ENCODE data around the gene PEAK1.

DNA sequence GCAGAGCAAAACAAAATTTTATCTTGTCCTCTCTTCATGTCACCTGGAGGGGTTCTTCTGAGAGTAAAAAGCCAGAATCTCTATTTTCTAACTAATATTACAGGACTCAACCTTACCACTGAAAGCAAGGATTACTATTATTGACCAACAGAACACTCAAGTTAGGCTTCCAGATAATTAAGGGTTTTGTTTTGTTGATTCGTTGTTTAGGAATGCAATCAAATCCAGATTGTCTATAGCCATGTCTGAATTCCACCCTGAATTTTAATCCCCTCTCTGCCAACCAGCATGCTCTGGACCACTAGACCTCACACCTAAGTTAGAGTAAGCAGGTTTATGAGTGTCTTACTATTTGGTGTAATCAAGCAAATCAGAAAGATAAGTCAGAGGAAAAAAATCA, 90.7 kb downstream of the PEAK1 start:
- no peak for TF ChIP-seq ETV5 (CRISPR knock-in tag; IDR thresholded peaks at IDR 0.05; ENCODE audit: low read depth)
- TF ChIP-seq NRF1 (conservative IDR thresholded peaks at IDR 0.05 in 1 of 2, IDR thresholded peaks at IDR 0.05 in 1 of 2) = no peak
- TF ChIP-seq, protein P1, sequence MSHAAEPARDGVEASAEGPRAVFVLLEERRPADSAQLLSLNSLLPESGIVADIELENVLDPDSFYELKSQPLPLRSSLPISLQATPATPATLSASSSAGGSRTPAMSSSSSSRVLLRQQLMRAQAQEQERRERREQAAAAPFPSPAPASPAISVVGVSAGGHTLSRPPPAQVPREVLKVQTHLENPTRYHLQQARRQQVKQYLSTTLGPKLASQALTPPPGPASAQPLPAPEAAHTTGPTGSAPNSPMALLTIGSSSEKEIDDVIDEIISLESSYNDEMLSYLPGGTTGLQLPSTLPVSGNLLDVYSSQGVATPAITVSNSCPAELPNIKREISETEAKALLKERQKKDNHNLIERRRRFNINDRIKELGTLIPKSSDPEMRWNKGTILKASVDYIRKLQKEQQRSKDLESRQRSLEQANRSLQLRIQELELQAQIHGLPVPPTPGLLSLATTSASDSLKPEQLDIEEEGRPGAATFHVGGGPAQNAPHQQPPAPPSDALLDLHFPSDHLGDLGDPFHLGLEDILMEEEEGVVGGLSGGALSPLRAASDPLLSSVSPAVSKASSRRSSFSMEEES (CRISPR knock-in tag; IDR thresholded peaks at IDR 0.05) = no peak
- TF ChIP-seq ZNF76 (CRISPR knock-in tag; IDR thresholded peaks at IDR 0.05; ENCODE audit: borderline replicate concordance) = no peak
- no peak for TF ChIP-seq SPI1 (IDR thresholded peaks at IDR 0.05; ENCODE audit: borderline replicate concordance, low read depth, low read length)
- TF ChIP-seq, protein P2, sequence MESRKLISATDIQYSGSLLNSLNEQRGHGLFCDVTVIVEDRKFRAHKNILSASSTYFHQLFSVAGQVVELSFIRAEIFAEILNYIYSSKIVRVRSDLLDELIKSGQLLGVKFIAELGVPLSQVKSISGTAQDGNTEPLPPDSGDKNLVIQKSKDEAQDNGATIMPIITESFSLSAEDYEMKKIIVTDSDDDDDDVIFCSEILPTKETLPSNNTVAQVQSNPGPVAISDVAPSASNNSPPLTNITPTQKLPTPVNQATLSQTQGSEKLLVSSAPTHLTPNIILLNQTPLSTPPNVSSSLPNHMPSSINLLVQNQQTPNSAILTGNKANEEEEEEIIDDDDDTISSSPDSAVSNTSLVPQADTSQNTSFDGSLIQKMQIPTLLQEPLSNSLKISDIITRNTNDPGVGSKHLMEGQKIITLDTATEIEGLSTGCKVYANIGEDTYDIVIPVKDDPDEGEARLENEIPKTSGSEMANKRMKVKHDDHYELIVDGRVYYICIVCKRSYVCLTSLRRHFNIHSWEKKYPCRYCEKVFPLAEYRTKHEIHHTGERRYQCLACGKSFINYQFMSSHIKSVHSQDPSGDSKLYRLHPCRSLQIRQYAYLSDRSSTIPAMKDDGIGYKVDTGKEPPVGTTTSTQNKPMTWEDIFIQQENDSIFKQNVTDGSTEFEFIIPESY (CRISPR knock-in tag; IDR thresholded peaks at IDR 0.05) = no peak
- no peak for TF ChIP-seq MTA3 (IDR thresholded peaks at IDR 0.05; ENCODE audit: borderline replicate concordance)
- TF ChIP-seq ZNF184 (CRISPR knock-in tag; IDR thresholded peaks at IDR 0.05) = no peak
- TF ChIP-seq JUND (IDR thresholded peaks at IDR 0.05; ENCODE audit: borderline replicate concordance, low read depth, low read length) = no peak
- TF ChIP-seq JUND (tag; IDR thresholded peaks at IDR 0.05; ENCODE audit: borderline replicate concordance, low read depth, low read length) = no peak
- TF ChIP-seq TAF1 (IDR thresholded peaks at IDR 0.05; ENCODE audit: control insufficient read depth, extremely low read depth, insufficient read depth, low read length, severe bottlenecking) = no peak
- TF ChIP-seq, protein P3, sequence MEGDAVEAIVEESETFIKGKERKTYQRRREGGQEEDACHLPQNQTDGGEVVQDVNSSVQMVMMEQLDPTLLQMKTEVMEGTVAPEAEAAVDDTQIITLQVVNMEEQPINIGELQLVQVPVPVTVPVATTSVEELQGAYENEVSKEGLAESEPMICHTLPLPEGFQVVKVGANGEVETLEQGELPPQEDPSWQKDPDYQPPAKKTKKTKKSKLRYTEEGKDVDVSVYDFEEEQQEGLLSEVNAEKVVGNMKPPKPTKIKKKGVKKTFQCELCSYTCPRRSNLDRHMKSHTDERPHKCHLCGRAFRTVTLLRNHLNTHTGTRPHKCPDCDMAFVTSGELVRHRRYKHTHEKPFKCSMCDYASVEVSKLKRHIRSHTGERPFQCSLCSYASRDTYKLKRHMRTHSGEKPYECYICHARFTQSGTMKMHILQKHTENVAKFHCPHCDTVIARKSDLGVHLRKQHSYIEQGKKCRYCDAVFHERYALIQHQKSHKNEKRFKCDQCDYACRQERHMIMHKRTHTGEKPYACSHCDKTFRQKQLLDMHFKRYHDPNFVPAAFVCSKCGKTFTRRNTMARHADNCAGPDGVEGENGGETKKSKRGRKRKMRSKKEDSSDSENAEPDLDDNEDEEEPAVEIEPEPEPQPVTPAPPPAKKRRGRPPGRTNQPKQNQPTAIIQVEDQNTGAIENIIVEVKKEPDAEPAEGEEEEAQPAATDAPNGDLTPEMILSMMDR (IDR thresholded peaks at IDR 0.05 in 2 of 3, conservative IDR thresholded peaks at IDR 0.05 in 1 of 3; ENCODE audit: insufficient read depth in 2 of 3, low read depth in 1 of 3, low read length in 3 of 3) = no peak
- no peak for TF ChIP-seq SMARCB1 (IDR thresholded peaks at IDR 0.05; ENCODE audit: insufficient read length, low read depth)
- TF ChIP-seq, protein P4, sequence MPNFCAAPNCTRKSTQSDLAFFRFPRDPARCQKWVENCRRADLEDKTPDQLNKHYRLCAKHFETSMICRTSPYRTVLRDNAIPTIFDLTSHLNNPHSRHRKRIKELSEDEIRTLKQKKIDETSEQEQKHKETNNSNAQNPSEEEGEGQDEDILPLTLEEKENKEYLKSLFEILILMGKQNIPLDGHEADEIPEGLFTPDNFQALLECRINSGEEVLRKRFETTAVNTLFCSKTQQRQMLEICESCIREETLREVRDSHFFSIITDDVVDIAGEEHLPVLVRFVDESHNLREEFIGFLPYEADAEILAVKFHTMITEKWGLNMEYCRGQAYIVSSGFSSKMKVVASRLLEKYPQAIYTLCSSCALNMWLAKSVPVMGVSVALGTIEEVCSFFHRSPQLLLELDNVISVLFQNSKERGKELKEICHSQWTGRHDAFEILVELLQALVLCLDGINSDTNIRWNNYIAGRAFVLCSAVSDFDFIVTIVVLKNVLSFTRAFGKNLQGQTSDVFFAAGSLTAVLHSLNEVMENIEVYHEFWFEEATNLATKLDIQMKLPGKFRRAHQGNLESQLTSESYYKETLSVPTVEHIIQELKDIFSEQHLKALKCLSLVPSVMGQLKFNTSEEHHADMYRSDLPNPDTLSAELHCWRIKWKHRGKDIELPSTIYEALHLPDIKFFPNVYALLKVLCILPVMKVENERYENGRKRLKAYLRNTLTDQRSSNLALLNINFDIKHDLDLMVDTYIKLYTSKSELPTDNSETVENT (CRISPR knock-in tag; IDR thresholded peaks at IDR 0.05) = no peak

Data from K562 (cell line).